K562 (cell line): ENCODE measurements around the gene ATP1A3. TPM values are rescaled to one million over a fixed set of nuclear protein-coding genes. Genes with fewer than 3 reads are reported as not detected.

Experiments used
- AFF4 ChIP-seq: sonication (generic); formaldehyde crosslinking; IDR thresholded peaks from 2 replicates; pipeline ENCODE4 v1.8.0; 2023; ENCODE audit warnings: mild to moderate bottlenecking, missing genetic modification reagents
- CUX1 ChIP-seq: fragments of 200-800 bp; sonication (Bioruptor generic); IDR thresholded peaks from 2 replicates; pipeline ENCODE4 v1.6.1; 2016; ENCODE audit warnings: missing genetic modification characterization, missing compliant biosample characterization
- GTF3C2 ChIP-seq: IDR thresholded peaks from 3 replicates; pipeline ENCODE4 v1.6.1; 2011; ENCODE audit warnings: borderline replicate concordance, mild to moderate bottlenecking, moderate library complexity; ENCODE audit not compliant: insufficient read length; ENCODE audit errors: extremely low read depth
- NCOA2 ChIP-seq, 2 experiments: fragments of 450-650 bp; IDR thresholded peaks; 2 replicates each; pipeline ENCODE4 v1.6.1; 2018; ENCODE audit warnings: mild to moderate bottlenecking in 2 of 2, moderate library complexity in 1 of 2; ENCODE audit not compliant: partially characterized antibody in 2 of 2
- NR0B1 ChIP-seq: fragments of 450-650 bp; IDR thresholded peaks from one replicate; pipeline ENCODE4 v1.6.1; 2018; ENCODE audit warnings: mild to moderate bottlenecking, moderate library complexity; ENCODE audit not compliant: partially characterized antibody
- PHF20 ChIP-seq: fragments of 450-650 bp; IDR thresholded peaks from 2 replicates; pipeline ENCODE4 v1.6.1; 2018; ENCODE audit not compliant: partially characterized antibody
- SAFB ChIP-seq: fragments of 200-400 bp; formaldehyde crosslinking; IDR thresholded peaks from 2 replicates; pipeline ENCODE4 v1.6.1; 2017; ENCODE audit warnings: low read depth, low read length, borderline replicate concordance
- SRSF1 ChIP-seq: fragments of 200-400 bp; formaldehyde crosslinking; IDR thresholded peaks from 2 replicates; pipeline ENCODE4 v1.6.1; 2017; ENCODE audit warnings: mild to moderate bottlenecking, low read depth, low read length, moderate library complexity
- ZBTB1 ChIP-seq: sonication (generic); formaldehyde crosslinking; IDR thresholded peaks from 2 replicates; pipeline ENCODE4 v1.8.1; 2023; ENCODE audit warnings: missing genetic modification reagents, low read depth, mild to moderate bottlenecking, borderline replicate concordance
- ZC3H11A ChIP-seq: IDR thresholded peaks from 2 replicates; pipeline ENCODE4 v1.6.1; 2012; ENCODE audit warnings: low read depth, low read length, improper control_type of control experiment
- ZNF431 ChIP-seq: sonication (generic); formaldehyde crosslinking; IDR thresholded peaks from 2 replicates; pipeline ENCODE4 v1.8.0; 2022; ENCODE audit warnings: mild to moderate bottlenecking, missing genetic modification reagents
- ZNF551 ChIP-seq: fragments of 250-450 bp; sonication (Bioruptor Pico); IDR thresholded peaks from 2 replicates; pipeline ENCODE4 v1.5.0; 2021; ENCODE audit warnings: mild to moderate bottlenecking, moderate library complexity
- polyA plus RNA-seq, 8 experiments: library from polyadenylated mRNA; depleted of rRNA in 4 of 8; stranded (reverse) in 5 of 8; unstranded in 3 of 8; fragments of >200 nt; fragmentation: Nextera tagmentation in 2 of 8; fragmentation: Illumina TruSeq in 1 of 8; extraction: Ambion mirVana in 2 of 8; extraction: Trizol in 1 of 8; gene quantifications; 2 replicates each; pipeline versions ENCODE4 v1.2.1 to v1.2.3, GENCODE V29; 2011 to 2014; ENCODE audit warnings: inconsistent platforms in 1 of 8, missing spikeins in 1 of 8
- total RNA-seq, 7 experiments: library from RNA; depleted of rRNA in 6 of 7; stranded (reverse); fragments of >200 nt in 6 of 7; fragmentation: Illumina TruSeq in 2 of 7; extraction: Trizol in 2 of 7; gene quantifications; 2 replicates each; pipeline versions ENCODE4 v1.2.1 to v1.2.3, GENCODE V29; 2011 to 2021; ENCODE audit warnings: low replicate concordance in 1 of 7

ATP1A3 gene
- total and polyA plus RNA-seq, 9 of the 15 experiments (the other 6 are each of a cell fraction or from before 2014, with no cell fraction given), result 0.03 to 1.0 (median 0.17) TPM; not detected in 3

GRCh38 chr19:42010245-42011126, 16.5 kb upstream of the ATP1A3 start (continued):
- TF ChIP-seq AFF4 (CRISPR knock-in tag), result no peak
- TF ChIP-seq GTF3C2, result no peak
- TF ChIP-seq CUX1 (CRISPR knock-in tag), result no peak
- TF ChIP-seq ZC3H11A, result no peak
- no peak for TF ChIP-seq PHF20
- no peak for TF ChIP-seq ZNF431 (CRISPR knock-in tag)
- TF ChIP-seq SRSF1, result no peak
- no peak for TF ChIP-seq NR0B1
- TF ChIP-seq NCOA2 (IDR thresholded peaks at IDR 0.05; ENCODE audit: partially characterized antibody in 2 of 2), result no peak
- TF ChIP-seq ZBTB1 (CRISPR knock-in tag), result no peak
- no peak for TF ChIP-seq ZNF551 (CRISPR knock-in tag)
- TF ChIP-seq SAFB, result no peak
